Hepatic stellate cell (primary cell): ENCODE data around the gene PHF12.
"Not testable (repeated sequence)": the region's sequence is repeated elsewhere in the genome, so short reads cannot be mapped to it uniquely, and the experiment has no call there.

Source experiments
- DNase-seq: peaks from one replicate; pipeline ENCODE4 v3.0.0; 2011; ENCODE audit warnings: low spot score

The PHF12 gene

DNA sequence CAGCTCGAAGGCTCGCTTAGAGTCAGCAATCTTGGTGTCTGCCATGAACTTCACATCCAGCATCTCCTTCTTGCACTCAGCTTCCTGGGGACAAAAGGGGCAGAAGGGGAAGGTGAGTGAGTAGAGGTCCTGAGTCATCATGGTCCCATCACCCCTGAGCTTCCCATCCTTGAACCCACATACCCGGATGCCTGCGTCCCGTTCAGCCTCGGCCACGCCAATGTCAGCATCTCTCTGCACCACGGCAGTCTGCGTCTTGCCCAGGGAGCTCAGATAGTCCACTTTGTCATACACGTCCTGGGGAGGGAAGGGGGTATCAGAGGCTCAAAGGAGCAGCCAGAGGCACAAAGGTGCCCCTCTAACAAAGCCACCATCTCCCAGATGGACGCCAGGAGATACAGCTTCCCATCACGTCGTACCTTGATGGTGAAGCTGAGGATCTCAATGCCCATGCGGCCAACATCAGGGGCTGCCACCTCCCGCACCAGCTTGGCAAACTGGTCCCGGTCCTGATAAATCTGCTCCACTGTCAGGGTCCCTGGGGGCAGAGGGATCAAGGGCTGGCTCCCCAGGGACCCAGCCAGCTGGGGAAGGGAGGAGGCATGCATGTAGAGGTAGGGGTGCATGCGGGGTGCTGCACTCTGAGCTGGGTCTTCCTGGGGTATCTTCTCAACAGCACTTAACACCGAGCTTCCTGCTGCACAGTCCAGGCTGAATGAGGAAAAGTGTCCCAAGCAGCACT, 69.0 kb downstream of the PHF12 start:
- DNase-seq = no peak

DNA sequence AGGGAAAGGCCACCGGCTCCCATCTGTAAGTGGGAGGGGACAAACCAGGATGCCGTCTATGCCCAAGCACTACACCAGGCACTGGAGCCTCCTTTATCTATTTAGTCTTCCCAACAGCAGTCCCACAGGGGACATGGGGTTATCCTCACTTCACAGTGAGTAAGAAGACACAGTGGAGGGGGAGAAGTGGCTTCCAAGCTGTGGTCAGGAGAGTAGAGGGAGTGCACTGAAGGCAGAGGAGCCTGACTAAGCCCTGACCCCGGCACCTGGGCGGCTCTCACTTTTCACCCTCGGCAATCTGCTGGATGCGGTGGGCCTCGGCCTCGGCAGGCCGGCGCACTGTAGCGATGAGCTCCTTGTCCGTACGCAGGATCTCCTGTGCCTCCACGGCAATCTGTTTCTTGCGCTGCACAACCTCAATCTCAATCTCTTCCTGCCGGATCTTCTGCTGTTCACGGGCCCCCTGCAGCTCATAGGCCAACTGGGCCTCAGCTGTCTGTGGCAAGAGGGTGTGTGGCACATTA, 69.7 kb downstream of the PHF12 start:
- DNase-seq = no peak

DNA sequence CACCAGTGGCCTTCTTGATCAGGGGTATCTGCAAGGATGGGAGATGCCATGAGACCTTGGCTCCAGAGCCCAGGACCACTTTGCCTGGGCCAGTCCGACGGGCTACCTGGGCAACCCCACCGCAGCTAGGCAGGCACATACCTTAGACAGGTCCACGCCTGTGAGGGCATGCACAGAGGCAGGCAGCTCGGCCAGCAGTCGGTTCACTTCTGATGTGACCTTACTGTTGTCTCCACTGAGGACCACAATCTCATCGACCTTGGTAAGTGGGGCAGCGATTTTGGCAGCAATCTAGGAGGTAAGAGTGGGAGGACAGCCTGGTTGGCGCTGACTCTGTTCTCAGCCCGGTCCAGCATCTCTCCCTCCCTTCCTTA, 70.8 kb downstream of the PHF12 start:
- no peak for DNase-seq

DNA sequence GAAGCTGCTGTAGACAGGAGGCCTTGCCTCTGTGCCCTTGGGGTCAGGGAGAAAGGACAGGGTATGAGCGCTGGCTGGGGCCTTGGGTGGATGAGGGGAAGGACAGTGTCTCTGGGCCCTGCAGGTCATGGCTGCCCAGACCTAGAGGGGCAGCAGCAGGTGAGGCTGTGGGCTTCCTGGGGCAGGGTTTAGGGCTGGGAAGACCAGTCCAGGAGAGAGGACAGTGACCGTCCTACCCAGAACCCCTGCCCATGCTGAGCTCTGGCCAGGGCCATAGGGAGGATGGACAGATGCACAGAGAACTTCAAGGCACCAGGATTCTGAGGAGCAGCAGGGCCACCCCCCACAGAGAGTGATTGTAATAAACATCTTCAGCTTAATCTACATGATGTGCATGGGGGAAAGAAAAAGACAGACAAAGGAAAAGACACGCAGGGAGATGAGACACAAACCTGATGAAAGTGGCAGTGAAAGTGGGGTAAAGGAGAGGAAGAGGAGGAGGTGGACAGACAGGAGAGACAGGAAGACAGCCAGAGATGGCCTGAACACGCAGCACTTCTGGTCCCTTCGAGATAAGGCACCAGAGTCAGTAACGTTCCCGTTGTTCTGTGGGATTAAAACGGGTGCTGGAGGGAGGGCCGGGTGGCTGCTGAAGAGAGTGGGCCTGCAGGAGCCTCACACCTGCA, 71.3 kb downstream of the PHF12 start:
- DNase-seq = no peak

DNA sequence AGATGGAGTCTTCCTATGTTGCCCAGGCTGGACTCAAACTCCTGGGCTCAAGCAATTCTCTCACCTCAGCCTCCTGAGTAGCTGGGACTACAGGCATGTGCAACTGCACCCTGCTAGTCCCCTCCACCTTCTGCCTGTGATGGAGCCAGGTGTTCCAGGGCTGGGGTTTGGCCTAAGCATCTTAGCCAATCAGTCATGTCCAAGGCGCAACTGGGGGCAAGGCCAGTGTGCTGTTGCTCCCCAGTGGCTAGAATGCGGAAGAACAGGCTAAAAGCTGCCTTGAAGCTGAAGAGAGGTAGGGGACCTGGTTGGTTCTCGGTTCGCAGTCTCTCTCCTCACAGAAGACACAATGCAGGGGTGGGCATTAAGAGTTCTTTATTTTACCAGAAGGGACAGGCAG, 72.3 kb downstream of the PHF12 start:
- peak; percentile 60 for DNase-seq

DNA sequence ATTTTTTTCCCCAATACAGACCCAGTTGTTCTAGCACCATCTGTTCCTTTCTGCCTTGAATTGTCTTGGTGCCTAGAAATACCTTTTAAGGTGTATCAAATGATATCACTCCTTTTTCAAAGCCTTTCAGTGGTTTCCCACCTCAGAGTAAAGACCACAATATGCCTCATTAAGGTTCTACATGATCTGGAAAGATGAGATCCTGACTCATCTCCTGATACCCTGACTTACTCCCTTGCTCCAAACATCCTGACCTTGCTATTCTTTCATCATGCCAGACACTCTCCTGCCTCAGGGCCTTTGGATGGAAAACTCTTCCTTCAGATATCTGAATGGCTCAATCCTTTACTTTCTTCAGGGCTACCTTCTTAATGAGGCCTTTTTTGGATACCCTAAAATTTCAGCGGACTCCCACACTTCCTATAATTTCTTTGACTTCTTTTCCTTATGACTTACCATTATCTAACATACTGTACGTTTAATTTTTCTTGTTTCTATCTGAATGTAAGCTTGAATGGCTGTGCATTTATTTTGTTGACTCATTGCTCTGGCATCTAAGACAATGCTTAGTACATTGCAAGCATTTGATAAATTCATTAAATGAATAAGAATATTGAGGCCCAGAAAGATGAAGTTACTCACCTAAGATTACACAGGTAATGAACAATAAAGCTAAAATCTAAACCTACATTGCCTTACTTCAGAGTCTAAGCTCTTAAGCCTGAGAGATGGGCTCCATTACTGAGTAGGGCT, 73.0 kb downstream of the PHF12 start:
- no peak for DNase-seq

DNA sequence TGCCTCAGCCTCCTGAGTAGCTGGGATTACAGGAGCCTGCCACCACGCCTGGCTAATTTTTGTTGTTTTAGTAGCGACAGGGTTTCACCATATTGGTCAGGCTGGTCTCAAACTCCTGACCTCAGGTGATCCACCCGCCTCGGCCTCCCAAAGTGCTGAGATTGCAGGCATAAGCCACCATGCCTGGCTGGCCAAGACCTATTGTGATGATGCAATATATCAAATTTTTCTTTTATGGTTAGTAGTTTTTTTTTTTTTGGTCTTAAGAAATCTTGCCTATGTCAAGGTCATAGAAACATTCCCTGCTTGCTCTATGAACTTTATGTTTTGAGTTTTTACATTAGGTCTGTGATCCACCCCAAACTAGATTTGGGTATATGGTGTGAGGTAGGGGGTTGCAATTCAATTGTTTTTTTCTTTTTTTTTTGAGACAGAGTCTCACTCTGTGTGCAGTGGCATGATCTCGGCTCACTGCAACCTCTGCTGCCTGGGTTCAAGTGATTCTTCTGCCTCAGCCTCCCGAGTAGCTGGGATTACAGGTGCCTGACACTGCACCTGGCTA, 74.1 kb downstream of the PHF12 start:
- DNase-seq = not testable (repeated sequence)

DNA sequence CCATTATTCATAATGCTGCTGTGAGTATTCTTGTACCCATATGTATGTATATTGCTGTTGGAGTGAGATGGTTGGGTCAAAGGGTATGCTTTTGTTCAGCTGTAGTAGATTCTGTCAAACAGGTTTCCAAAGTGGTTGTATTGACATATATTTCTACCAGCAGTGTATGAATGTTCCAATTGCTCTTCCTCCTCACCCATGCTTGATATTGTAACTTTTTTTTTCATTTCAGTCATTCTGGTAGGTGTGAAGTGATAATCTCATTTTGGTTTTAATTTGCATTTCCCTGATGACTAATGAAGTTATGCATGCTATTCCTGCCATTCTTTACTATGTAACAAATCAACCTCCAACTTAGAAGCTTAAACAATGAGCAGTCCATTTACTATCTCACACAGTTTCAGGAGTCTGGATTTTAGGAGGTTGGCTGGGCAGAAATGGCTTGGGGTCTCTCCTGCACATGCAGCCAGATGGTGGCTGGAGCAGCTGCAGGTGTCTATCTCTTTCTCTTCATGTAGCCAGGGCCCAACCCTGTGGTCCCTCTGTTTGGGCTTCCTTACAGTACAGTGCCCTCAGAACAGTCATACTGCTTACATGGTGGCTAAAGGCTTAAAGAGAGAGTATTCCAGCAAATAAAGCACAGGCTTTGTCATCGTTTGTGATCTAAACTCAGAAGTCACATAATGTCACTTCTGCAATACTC, 75.3 kb downstream of the PHF12 start:
- no peak for DNase-seq

DNA sequence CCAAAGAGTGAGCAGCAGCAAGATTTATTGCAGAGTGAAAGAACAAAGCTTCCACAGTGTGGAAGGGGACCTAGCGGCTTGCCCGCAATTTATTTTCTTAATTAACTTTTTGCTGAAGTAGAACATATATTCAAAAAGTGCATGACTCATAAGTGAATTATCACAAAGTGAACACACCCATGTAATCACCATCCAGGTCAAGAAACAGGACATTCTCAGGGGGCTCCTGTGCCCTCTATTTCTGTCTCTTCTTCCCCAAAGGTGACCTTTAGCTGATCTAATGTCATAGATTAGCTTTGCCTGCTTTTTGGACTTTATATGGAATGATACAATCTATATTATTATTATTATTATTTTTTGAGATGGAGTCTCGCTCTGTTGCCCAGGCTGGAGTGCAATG, 76.6 kb downstream of the PHF12 start:
- no peak for DNase-seq

DNA sequence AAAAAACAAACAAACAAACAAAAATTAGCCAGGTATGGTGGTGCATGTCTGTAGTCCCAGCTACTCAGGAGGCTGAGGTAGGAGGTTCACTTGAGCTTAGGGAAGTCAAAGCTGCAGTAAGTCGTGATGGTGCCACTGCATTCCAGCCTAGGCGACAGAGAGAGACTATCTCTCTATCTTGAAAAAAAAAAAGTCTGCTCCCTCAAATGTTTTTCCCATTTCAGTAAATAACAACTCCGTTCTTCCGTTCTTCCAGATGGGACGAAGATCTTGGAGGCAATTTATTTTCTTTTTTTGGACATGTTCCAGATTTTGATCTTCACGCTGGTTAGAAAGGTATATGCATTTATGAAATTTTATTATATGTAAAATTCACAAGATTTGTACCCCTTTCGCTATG, 77.5 kb downstream of the PHF12 start:
- DNase-seq = no peak

DNA sequence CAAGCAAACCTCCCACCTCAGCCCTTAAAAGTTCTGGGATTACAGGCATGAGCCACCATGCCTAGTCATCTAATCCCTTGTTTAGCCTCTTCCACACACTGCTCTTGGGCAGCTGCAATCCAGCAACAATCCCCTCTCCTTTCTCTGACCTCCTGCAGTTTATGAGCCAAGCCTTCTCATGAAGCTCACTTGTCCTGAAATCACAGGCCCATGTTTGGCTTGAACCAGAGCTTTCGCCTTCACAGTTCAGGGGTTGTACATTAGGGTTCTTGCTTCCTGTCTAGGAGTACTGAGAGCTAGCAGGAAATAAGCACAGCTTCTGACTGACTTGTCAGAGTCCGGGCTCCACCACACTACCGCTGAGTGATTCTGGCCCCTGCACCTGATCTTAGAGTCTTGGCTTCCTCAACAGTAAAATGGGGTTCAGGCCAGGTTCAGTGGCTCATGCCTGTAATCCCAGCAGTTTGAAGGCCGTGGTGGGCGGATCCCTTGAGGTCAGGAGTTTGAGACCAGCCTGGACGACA, 80.2 kb downstream of the PHF12 start:
- no peak for DNase-seq

DNA sequence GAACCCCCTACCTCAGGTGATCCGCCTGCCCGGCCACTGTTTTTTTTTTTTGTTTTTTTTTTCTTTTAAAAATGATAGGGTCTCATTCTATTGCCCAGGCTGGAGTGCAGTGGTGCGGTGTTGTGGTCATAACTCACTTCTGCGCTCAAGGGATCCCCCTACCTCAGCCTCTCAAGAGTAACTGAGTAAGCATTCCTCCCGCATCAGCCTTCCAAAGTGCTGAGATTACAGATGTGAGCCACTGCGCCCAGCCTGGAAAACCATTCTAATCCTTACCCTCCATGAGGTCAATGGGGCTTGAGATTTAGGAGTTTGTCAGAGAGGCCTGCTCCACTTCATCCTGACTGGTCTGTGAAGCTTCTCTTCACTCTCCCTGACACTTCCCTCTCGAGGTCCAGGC, 84.0 kb downstream of the PHF12 start:
- DNase-seq = no peak

DNA sequence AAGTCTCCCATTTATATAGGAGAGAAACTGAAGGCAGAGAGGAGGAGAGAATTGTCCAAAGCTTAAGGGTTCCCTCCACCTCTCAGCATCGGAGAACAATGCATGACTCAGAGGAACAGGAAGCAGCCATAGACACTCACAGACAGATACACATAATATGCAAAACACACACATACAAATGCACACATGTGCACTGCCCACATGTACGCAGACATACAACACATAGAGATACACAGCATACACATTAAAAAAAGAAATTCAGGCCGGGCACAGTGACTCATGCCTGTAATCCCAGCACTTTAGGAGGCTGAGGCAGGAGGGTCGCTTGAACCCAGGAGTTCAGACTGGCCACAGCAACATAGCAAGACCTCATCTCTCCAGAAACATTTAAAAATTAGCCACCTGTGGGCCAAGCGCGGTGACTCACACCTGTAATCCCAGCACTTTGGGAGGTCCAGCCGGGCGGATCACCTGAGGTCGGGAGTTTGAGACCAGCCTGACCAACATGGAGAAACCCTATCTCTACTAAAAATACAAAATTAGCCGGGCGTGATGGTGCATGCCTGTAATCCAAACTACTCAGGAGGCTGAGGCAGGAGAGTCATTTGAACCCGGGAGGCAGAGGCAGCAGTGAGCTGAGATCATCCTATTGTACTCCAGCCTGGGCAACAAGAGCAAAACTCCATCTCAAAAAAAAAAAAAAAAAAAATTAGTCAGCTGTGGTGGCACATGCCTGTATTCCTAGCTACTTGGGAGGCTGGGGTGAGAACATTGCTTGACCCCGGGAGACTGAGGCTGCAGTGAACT, 85.2 kb downstream of the PHF12 start:
- DNase-seq = no peak

DNA sequence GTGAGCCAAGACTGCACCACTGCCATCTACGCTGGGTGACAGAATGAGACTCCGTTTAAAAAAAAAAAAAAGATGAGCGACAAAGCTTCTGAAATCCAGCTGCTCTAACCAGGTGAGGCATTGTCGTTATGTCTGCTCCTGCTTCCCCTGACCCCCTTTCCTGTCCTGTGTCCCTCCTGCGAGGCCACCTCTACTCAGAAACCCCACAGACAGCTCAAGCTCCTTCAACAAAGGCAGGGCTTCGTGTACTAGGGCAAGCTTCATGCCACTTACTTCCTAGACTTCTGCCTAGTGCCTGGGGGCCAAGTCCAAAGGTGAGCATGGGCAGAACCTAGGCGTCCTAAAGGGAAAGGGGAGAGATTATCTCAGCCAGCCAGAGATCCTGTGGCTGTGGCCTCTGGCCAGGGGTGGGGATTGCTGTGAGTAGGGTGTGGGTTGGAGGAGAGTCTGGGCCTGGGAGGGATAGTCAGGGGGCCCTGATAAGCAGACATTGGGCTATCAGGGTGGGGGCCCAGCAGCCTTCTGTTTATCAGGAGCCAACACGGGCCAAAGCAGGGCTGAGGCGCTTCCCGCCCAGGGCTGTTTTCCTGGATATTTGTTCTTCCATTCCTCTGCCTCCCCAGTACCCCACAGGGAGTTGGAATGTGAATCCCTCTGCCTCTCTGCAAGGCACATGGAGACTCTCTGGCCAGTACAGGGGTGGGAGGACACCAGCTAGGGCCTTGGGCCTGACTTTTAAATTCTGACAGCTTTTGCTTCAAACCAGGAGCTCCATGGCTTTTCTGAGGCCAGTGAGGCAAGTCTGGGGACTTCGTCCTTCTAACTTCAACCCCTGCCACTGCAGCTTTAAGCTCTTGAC, 86.1 kb downstream of the PHF12 start:
- DNase-seq = no peak

DNA sequence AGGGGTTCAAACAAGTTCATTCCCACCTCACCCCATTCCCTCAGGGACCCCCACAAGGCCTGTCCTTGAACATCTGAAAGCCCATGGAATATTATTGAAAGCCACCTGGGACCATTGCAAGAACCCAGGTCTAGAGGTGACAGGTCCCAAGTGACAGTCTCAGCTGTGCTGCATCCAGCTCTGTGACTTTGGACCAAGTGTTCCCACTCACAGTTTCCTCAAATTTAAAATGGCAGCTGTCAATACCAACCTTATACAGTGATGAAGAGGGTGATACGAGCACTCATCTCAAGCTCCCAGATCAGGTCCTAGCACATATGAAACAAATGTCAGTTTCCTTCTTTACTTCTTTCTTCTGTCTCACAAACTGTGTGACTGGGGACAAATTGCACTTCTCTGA, 87.4 kb downstream of the PHF12 start:
- DNase-seq = no peak

DNA sequence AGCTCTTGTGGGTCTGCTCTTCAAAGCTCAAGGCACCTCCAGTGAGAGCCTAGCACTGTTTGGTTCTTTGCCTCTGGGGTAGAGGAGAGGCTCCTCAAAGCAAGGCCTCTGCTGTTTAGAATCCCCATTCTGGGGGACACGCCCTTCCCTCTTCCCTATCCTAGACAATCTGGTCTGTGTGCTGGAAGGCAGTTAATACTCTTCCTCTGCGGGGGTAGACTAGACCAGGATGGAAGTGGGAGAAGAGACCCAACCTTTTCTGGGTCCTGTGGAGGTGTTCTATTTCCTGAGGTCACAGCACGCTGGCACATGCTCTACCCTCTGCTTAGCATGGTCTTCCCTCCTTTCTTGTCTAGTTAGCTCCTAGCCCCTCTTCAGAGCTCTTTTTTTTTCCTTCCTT, 88.8 kb downstream of the PHF12 start:
- DNase-seq = no peak

DNA sequence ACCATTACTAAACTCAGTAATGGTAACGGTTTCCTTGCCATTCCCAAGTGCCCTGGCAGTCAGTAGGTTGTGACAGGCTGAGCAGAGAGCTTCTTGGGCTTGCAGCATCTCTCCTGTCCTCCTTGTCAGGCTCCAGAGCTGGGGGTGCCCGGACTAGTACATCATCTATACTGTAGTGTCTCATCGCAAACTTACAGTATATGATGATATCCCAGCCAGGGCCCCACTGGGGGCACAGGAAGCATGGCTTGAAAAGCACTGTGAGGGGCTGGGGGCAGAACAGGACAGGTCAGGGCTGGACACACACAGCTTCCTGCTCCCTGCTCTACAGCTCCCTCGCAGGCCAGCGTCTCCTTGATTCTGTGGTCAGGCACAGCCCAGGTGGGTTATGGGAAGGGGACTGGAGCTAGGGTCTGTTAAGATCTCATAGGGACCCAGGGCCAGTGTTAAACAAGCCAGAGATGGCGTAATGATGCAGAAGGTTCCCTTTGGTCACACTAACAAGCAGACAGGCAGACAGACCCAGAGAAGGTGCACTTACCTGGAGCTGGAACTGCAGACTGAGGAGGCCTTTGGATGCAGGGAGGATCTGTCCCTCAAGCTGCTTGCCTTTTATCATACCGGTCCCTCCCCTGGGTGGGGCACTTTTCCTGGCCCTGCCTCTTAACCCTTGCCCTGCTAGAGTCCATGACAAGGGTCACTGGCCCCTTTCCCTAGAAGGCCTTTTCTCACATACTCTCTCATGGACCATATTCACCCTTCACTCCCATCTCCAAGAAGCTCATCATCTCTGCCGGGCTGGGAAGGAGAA, 89.7 kb downstream of the PHF12 start:
- DNase-seq = no peak

DNA sequence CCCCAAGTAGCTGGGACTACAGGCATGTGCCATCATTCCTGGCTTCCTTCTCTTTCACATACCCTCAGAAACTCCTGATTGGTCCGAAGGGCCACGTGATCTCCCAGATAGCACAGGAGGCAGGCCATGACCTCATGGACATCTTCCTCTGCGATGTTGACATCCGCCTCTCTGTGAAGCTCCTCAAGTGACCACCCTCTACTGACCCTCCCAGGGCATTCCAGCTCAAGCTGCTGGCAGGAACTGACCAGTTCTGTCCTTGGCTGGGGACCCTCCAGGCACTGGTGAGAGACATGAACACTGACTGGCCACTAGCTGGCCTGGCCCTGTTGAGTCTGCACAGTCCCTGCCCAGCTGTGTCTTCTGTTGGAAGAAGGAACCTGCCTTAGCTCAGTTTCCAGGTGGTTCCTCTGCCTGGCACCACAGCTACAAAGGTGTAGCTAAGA, 90.9 kb downstream of the PHF12 start:
- DNase-seq = no peak

DNA sequence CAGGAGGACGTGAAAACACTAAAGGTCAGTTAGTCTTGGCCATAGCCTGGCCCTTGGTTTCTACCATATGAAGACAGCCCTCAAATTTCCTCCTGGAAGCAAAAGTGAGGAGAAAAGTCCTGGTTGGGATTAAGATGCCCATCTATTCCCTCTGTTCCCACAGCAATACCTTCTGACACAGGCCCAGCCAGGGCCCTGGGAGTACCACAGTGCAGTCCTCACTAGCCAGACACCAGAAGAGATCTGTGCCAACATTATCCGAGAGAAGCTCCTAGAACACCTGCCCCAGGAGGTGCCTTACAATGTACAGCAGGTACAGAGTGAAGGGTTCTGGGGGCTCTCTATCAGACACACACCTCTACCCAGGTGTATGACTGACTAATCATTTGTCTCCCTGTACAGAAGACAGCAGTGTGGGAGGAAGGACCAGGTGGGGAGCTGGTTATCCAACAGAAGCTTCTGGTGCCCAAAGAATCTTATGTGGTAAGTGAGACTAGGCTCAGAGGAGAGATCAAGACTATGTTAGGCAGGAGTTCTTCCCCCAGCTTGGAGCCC, 92.4 kb downstream of the PHF12 start:
- no peak for DNase-seq
